Body of pancreas (tissue), 4 donors: ENCODE results near the gene URB1. TPM values are rescaled to one million over a fixed set of nuclear protein-coding genes. Genes with fewer than 3 reads are reported as not detected.

Experiments
- ATAC-seq: fragments of 150-250 bp; one replicate; pipeline ENCODE4 v1.9.1; 2016
- DNase-seq, 4 donors: peaks; one replicate each; pipeline ENCODE4 v3.0.0-alpha.2; 2019
- H3K27ac ChIP-seq, 4 donors: fragments of 200-600 bp; sonication (generic); 1 replicate in 3 of 4; 2 replicates in 1 of 4; pipeline versions ENCODE4 v1.5.1 to v1.6.1; 2016 to 2019; ENCODE audit warnings: mild to moderate bottlenecking in 1 of 4, mixed read lengths in 1 of 4, moderate library complexity in 1 of 4
- H3K27me3 ChIP-seq, 2 donors: fragments of 200-600 bp; sonication (generic); one replicate each; pipeline ENCODE4 v1.6.0; 2016; ENCODE audit warnings: mild to moderate bottlenecking in 1 of 2
- H3K36me3 ChIP-seq, 2 donors: fragments of 200-600 bp; sonication (generic); replicated peaks in 1 of 2; 2 replicates each; pipeline ENCODE4 v1.5.1; 2016; ENCODE audit warnings: low read depth in 2 of 2; ENCODE audit not compliant: insufficient read depth in 1 of 2
- H3K4me1 ChIP-seq: fragments of 200-600 bp; sonication (generic); one replicate; pipeline ENCODE4 v1.6.0; 2016
- H3K4me3 ChIP-seq, 2 donors: fragments of 200-600 bp; sonication (generic); 1 replicate in 1 of 2; 2 replicates in 1 of 2; pipeline ENCODE4 v1.5.1; 2016 to 2019
- H3K9me3 ChIP-seq, 3 donors: fragments of 200-600 bp; sonication (generic); 1 replicate in 2 of 3; 2 replicates in 1 of 3; pipeline ENCODE4 v1.5.1; 2016
- POLR2A ChIP-seq, 3 donors: fragments of 450-650 bp; IDR thresholded peaks; one replicate each; pipeline ENCODE4 v1.6.1; 2016; ENCODE audit warnings: antibody characterized with exemption in 3 of 3, mild to moderate bottlenecking in 2 of 3
- WGBS, 2 donors: methylation state at CpG; one replicate each; pipeline ENCODE4 v1.1.5; 2017; 5-methylcytosine and 5-hydroxymethylcytosine counted together
- intact Hi-C: fragments of 100-400 bp; cut with DNase I; formaldehyde crosslinking; loops from one replicate; pipeline ENCODE4 v1.15.1; 2023
- total RNA-seq, 2 donors: library from RNA; depleted of rRNA; stranded (reverse); fragments of >200 nt; gene quantifications; one replicate each; pipeline ENCODE4 v1.1.0, GENCODE V29; 2016
- TF ChIP-seq, protein P1 (sequence below), 7 experiments: fragments of 450-650 bp in 4 of 7; fragments of 200-600 bp in 3 of 7; sonication (generic) in 3 of 7; IDR thresholded peaks; one replicate each; pipeline ENCODE4 v1.5.1; 2016 to 2019; ENCODE audit warnings: antibody characterized with exemption in 7 of 7

The URB1 gene
- total RNA-seq, 2 donors from 2014 or later = 10.1 to 11.2 TPM

GRCh38 chr21:32301596-32301995 lies 91.2 kb downstream of the URB1 start:
- no peaks in the 10 kb centered on the region for H3K4me1 ChIP-seq
- intact Hi-C loops = no loop called here
- WGBS, 2 donors = 60 to 70% methylated on average over 2 of the region's 2 CpGs
- DNase-seq (no peak), ATAC-seq (no peak)
- no peaks in the 10 kb centered on the region for H3K9me3 ChIP-seq
- no peak overlapping the region for H3K27ac ChIP-seq
- no peaks in the 10 kb centered on the region for H3K36me3 ChIP-seq
- no peak overlapping the region for H3K4me3 ChIP-seq
- TF ChIP-seq, protein P1, sequence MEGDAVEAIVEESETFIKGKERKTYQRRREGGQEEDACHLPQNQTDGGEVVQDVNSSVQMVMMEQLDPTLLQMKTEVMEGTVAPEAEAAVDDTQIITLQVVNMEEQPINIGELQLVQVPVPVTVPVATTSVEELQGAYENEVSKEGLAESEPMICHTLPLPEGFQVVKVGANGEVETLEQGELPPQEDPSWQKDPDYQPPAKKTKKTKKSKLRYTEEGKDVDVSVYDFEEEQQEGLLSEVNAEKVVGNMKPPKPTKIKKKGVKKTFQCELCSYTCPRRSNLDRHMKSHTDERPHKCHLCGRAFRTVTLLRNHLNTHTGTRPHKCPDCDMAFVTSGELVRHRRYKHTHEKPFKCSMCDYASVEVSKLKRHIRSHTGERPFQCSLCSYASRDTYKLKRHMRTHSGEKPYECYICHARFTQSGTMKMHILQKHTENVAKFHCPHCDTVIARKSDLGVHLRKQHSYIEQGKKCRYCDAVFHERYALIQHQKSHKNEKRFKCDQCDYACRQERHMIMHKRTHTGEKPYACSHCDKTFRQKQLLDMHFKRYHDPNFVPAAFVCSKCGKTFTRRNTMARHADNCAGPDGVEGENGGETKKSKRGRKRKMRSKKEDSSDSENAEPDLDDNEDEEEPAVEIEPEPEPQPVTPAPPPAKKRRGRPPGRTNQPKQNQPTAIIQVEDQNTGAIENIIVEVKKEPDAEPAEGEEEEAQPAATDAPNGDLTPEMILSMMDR (IDR thresholded peaks at IDR 0.05) = no peak
- TF ChIP-seq POLR2A (IDR thresholded peaks at IDR 0.05) = no peak
- H3K27me3 ChIP-seq = no peaks in the 10 kb centered on the region

- H3K27me3 ChIP-seq = no peaks in the 10 kb centered on the region
- no peak for ATAC-seq
- TF ChIP-seq, protein P1 (IDR thresholded peaks at IDR 0.05) = no peak
- TF ChIP-seq POLR2A (IDR thresholded peaks at IDR 0.05) = no peak
- H3K9me3 ChIP-seq = no peaks in the 10 kb centered on the region
- H3K4me3 ChIP-seq = no peak overlapping the region
- intact Hi-C loops = no loop called here
- DNase-seq = no peak
- no peak overlapping the region for H3K27ac ChIP-seq
- 87 to 88% methylated on average over 41 of the region's 41 CpGs for WGBS, 2 donors
- no peaks in the 10 kb centered on the region for H3K4me1 ChIP-seq
- no peaks in the 10 kb centered on the region for H3K36me3 ChIP-seq
These were observed 92.6 kb downstream of the URB1 start for GRCh38 chr21:32300117-32300681.

DNA sequence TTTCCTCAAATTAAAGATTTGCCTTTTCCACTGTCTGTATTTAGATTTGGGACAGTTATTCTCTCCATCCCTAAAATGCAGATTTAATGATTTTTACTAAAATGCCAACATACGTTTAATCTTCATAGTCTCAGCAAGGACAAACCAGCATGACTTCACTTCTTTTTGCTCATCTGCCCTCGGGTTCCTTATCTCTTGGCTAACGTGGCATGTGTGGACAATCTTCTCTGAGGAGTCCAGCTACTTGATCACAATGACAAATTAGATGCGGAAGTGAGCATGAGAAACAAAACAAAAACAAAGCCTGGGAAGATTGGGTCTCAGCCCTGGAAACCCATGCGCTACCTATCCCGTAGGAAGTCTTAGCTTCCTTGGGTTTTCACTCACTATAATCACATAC lies 93.1 kb downstream of the URB1 start:
- H3K4me3 ChIP-seq = no peak overlapping the region
- WGBS, 2 donors = 76 to 80% methylated on average over 6 of the region's 6 CpGs
- DNase-seq = no peak

DNA sequence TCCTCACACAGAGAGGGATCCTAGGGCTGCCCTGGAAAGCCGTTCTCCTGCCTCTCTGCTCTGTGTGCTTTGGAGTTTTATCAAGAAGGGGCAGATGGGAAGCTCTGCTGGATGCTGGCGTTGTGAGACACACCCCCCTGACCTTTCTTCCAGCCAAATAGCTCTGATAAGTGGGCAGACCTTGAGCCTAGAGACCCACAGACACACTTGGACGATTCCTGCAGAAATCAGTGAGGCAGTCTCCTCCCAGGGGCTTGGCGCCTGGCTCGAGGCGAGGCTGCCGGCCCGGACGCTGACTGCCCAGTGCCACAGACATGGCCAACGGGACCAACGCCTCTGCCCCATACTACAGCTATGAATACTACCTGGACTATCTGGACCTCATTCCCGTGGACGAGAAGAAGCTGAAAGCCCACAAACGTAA lies 94.1 kb downstream of the URB1 start, which contains the start of gene MRAP:
TSS of gene MRAP (plus strand) at position 198 of the 424 bp plus-strand sequence. CDS start at position 315, 117 bp downstream.
- no peak for TF ChIP-seq POLR2A (IDR thresholded peaks at IDR 0.05)
- TF ChIP-seq, protein P1 (IDR thresholded peaks at IDR 0.05) = no peak
- Histone ChIP-seq H3K4me1 (no peaks in the 10 kb centered on the region), H3K27me3 (no peaks in the 10 kb centered on the region), H3K9me3 (no peaks in the 10 kb centered on the region), H3K36me3 (no peaks in the 10 kb centered on the region), H3K4me3 (no peak within 1 kb of the TSS), H3K27ac (no peak within 1 kb of the TSS)
- intact Hi-C loops = no loop called here
- ATAC-seq (no peak), DNase-seq (no peak)
- WGBS, 2 donors = 62 to 66% methylated on average over 9 to 14 of the region's 14 CpGs

More for the DNA sequence above, 93.1 kb downstream of the URB1 start:
- Histone ChIP-seq H3K27ac (no peak overlapping the region), H3K4me1 (no peaks in the 10 kb centered on the region), H3K36me3 (no peaks in the 10 kb centered on the region), H3K27me3 (no peaks in the 10 kb centered on the region), H3K9me3 (no peaks in the 10 kb centered on the region)
- no peak for ATAC-seq
- intact Hi-C loops = no loop called here
- TF ChIP-seq, protein P1 (IDR thresholded peaks at IDR 0.05) = no peak
- TF ChIP-seq POLR2A (IDR thresholded peaks at IDR 0.05) = no peak

- no peak overlapping the region for H3K27ac ChIP-seq
These were observed 94.7 kb downstream of the URB1 start for GRCh38 chr21:32298148-32298559.

More at GRCh38 chr21:32298148-32298559, 94.7 kb downstream of the URB1 start:
- Histone ChIP-seq H3K9me3 (no peaks in the 10 kb centered on the region), H3K36me3 (no peaks in the 10 kb centered on the region), H3K4me1 (no peaks in the 10 kb centered on the region), H3K4me3 (no peak overlapping the region), H3K27me3 (no peaks in the 10 kb centered on the region)
- intact Hi-C loops = no loop called here
- no peak for ATAC-seq
- DNase-seq = no peak
- TF ChIP-seq POLR2A (IDR thresholded peaks at IDR 0.05) = no peak
- TF ChIP-seq, protein P1 (IDR thresholded peaks at IDR 0.05) = no peak
- WGBS, 2 donors = 71 to 85% methylated on average over 6 of the region's 6 CpGs
